Stimulated activated CD8-positive, alpha-beta memory T cell treated with anti-CD3 and anti-CD28 coated beads, Interleukin-15, amount 100 ng/mL, for 4 hours (primary cell): Measurements from ENCODE around the gene C17orf114.

Experiments
- DNase-seq, 2 donors: peaks; one replicate each; pipeline ENCODE4 v3.0.0-alpha.2; 2020; ENCODE audit warnings: low read depth in 2 of 2

C17orf114 gene

GRCh38 chr17:4788159-4788806 is 13.8 kb downstream of the C17orf114 start:
- no peak for DNase-seq

- DNase-seq, result no peak
Observed at GRCh38 chr17:4786516-4786915, 15.6 kb downstream of the C17orf114 start.

- DNase-seq, result no peak
Observed at GRCh38 chr17:4786106-4786511, 16.0 kb downstream of the C17orf114 start, which contains the start of gene VMO1. Gene VMO1, minus strand, starts transcription at chr17:4786364. Its CDS starts 12 bp downstream, at chr17:4786352.

- no peak for DNase-seq
Observed at GRCh38 chr17:4785311-4786105, 16.6 kb downstream of the C17orf114 start.

- DNase-seq, result no peak
Observed at GRCh38 chr17:4782652-4783051, 19.5 kb downstream of the C17orf114 start.

- DNase-seq, result no peak
Observed at GRCh38 chr17:4780325-4780955, 21.7 kb downstream of the C17orf114 start.

- DNase-seq, result no peak
Observed at GRCh38 chr17:4777969-4778760, 24.0 kb downstream of the C17orf114 start.

- no peak for DNase-seq
Observed at GRCh38 chr17:4772235-4772613, 29.9 kb downstream of the C17orf114 start.

- DNase-seq, result no peak
Observed at GRCh38 chr17:4771519-4772234, 30.5 kb downstream of the C17orf114 start, which contains the start of gene TM4SF5. Gene TM4SF5, plus strand, starts transcription at chr17:4771886. Its CDS starts 37 bp downstream, at chr17:4771923.

GRCh38 chr17:4769628-4770027 is 32.5 kb downstream of the C17orf114 start:
- DNase-seq, result no peak

GRCh38 chr17:4768298-4768697 is 33.8 kb downstream of the C17orf114 start:
- DNase-seq, result no peak

- DNase-seq, result no peak
Observed at GRCh38 chr17:4766723-4767122, 35.4 kb downstream of the C17orf114 start.

GRCh38 chr17:4766201-4766600 is 35.9 kb downstream of the C17orf114 start:
- DNase-seq, result no peak

- DNase-seq, result no peak
Observed at GRCh38 chr17:4764595-4764994, 37.5 kb downstream of the C17orf114 start.

GRCh38 chr17:4759776-4760236 is 42.3 kb downstream of the C17orf114 start:
- DNase-seq, result no peak

- DNase-seq, result no peak
Observed at GRCh38 chr17:4753392-4753791, 48.7 kb downstream of the C17orf114 start.

GRCh38 chr17:4751932-4752331 is 50.2 kb downstream of the C17orf114 start:
- no peak for DNase-seq
